C4-2B (cell line): ENCODE data around the gene CLEC18A.
"Not testable (repeated sequence)": the region's sequence is repeated elsewhere in the genome, so short reads cannot be mapped to it uniquely, and the experiment has no call there.

Experiments used
- ZFX ChIP-seq: fragments of 450-650 bp; IDR thresholded peaks from 2 replicates; pipeline ENCODE4 v1.6.1; 2017
- TF ChIP-seq, protein P1 (sequence below): fragments of 450-650 bp; conservative IDR thresholded peaks from 2 replicates; pipeline ENCODE4 v1.5.1; 2017; ENCODE audit warnings: mild to moderate bottlenecking

DNA sequence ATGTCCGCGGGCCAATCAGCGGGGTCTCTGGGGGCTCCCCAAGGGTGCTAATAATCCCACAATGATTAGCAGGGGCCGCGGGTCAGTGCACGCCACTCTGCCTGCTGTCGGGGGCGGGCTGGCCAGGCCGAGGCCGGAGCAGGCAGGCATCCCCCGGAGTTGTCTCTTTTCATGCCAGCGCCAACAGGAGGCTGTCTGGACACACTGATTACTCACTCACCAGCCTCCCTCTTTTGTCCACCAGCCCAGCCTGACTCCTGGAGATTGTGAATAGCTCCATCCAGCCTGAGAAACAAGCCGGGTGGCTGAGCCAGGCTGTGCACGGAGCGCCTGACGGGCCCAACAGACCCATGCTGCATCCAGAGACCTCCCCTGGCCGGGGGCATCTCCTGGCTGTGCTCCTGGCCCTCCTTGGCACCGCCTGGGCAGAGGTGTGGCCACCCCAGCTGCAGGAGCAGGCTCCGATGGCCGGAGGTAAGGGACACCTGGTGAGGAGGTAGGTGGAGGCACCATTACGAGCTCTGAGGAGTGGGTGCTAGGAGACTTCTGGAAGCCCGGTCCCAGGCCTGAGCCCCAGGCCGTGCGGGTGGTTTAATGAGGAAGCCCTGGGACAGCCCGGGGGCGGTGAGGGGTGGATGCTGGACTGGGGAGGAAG lies at the start of gene CLEC18A:
- TF ChIP-seq, protein P1, sequence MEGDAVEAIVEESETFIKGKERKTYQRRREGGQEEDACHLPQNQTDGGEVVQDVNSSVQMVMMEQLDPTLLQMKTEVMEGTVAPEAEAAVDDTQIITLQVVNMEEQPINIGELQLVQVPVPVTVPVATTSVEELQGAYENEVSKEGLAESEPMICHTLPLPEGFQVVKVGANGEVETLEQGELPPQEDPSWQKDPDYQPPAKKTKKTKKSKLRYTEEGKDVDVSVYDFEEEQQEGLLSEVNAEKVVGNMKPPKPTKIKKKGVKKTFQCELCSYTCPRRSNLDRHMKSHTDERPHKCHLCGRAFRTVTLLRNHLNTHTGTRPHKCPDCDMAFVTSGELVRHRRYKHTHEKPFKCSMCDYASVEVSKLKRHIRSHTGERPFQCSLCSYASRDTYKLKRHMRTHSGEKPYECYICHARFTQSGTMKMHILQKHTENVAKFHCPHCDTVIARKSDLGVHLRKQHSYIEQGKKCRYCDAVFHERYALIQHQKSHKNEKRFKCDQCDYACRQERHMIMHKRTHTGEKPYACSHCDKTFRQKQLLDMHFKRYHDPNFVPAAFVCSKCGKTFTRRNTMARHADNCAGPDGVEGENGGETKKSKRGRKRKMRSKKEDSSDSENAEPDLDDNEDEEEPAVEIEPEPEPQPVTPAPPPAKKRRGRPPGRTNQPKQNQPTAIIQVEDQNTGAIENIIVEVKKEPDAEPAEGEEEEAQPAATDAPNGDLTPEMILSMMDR: not testable (repeated sequence)
- not testable (repeated sequence) for TF ChIP-seq ZFX
